HEK293T (cell line): ENCODE data around the gene CABP2.
"Not testable (repeated sequence)": the region's sequence is repeated elsewhere in the genome, so short reads cannot be mapped to it uniquely, and the experiment has no call there.

Experiments used
- CTCF ChIA-PET: fragments of 350-600 bp; formaldehyde crosslinking; extraction: SDS; loops from one replicate; lab custom pipeline; 2021; ENCODE audit warnings: antibody characterized with exemption, inconsistent platforms; lab: Yijun Ruan, JAX
- POLR2A ChIA-PET: fragments of 350-600 bp; formaldehyde crosslinking; extraction: SDS; loops from one replicate; lab custom pipeline; 2020; ENCODE audit warnings: antibody characterized with exemption, inconsistent platforms; lab: Yijun Ruan, JAX
- DNase-seq: peaks from one replicate; pipeline ENCODE4 v3.0.0; 2012; ENCODE audit warnings: mixed read lengths; ENCODE audit errors: extremely low spot score
- ARNT ChIP-seq: fragments of 450-650 bp; IDR thresholded peaks from 2 replicates; pipeline ENCODE4 v1.6.1; 2017; ENCODE audit warnings: mild to moderate bottlenecking
- BHLHE40 ChIP-seq: fragments of 450-650 bp; IDR thresholded peaks from 2 replicates; pipeline ENCODE4 v1.6.1; 2016; ENCODE audit warnings: mild to moderate bottlenecking, moderate library complexity, borderline replicate concordance
- CTBP1 ChIP-seq: fragments of 450-650 bp; IDR thresholded peaks from 2 replicates; pipeline ENCODE4 v1.6.1; 2016; ENCODE audit warnings: borderline replicate concordance
- FOXA1 ChIP-seq: fragments of 450-650 bp; IDR thresholded peaks from 2 replicates; pipeline ENCODE4 v1.6.1; 2016; ENCODE audit warnings: mild to moderate bottlenecking
- FOXK2 ChIP-seq: fragments of 450-650 bp; IDR thresholded peaks from 2 replicates; pipeline ENCODE4 v1.6.1; 2016; ENCODE audit warnings: mild to moderate bottlenecking
- FOXM1 ChIP-seq: fragments of 450-650 bp; IDR thresholded peaks from 2 replicates; pipeline ENCODE4 v1.6.1; 2017; ENCODE audit warnings: mild to moderate bottlenecking, borderline replicate concordance
- HDGF ChIP-seq: fragments of 450-650 bp; IDR thresholded peaks from 2 replicates; pipeline ENCODE4 v1.6.1; 2017; ENCODE audit warnings: antibody characterized with exemption, borderline replicate concordance
- L3MBTL2 ChIP-seq: fragments of 450-650 bp; conservative IDR thresholded peaks from 2 replicates; pipeline ENCODE4 v1.6.1; 2016; ENCODE audit warnings: mild to moderate bottlenecking
- LEF1 ChIP-seq: fragments of 450-650 bp; IDR thresholded peaks from 2 replicates; pipeline ENCODE4 v1.6.1; 2017; ENCODE audit warnings: mild to moderate bottlenecking, borderline replicate concordance
- NFRKB ChIP-seq: fragments of 450-650 bp; IDR thresholded peaks from 2 replicates; pipeline ENCODE4 v1.6.1; 2016; ENCODE audit warnings: mild to moderate bottlenecking, moderate library complexity
- SP1 ChIP-seq: fragments of 450-650 bp; IDR thresholded peaks from 2 replicates; pipeline ENCODE4 v1.6.1; 2017
- SUZ12 ChIP-seq: fragments of 450-650 bp; IDR thresholded peaks from 2 replicates; pipeline ENCODE4 v1.6.1; 2016; ENCODE audit warnings: mild to moderate bottlenecking
- TARDBP ChIP-seq: fragments of 450-650 bp; IDR thresholded peaks from 2 replicates; pipeline ENCODE4 v1.6.1; 2016
- ZNF384 ChIP-seq: fragments of 450-650 bp; IDR thresholded peaks from 2 replicates; pipeline ENCODE4 v1.6.1; 2016
- TF ChIP-seq, protein P1 (sequence below): fragments of 450-650 bp; IDR thresholded peaks from 2 replicates; pipeline ENCODE4 v1.6.1; 2016

Gene CABP2

DNA sequence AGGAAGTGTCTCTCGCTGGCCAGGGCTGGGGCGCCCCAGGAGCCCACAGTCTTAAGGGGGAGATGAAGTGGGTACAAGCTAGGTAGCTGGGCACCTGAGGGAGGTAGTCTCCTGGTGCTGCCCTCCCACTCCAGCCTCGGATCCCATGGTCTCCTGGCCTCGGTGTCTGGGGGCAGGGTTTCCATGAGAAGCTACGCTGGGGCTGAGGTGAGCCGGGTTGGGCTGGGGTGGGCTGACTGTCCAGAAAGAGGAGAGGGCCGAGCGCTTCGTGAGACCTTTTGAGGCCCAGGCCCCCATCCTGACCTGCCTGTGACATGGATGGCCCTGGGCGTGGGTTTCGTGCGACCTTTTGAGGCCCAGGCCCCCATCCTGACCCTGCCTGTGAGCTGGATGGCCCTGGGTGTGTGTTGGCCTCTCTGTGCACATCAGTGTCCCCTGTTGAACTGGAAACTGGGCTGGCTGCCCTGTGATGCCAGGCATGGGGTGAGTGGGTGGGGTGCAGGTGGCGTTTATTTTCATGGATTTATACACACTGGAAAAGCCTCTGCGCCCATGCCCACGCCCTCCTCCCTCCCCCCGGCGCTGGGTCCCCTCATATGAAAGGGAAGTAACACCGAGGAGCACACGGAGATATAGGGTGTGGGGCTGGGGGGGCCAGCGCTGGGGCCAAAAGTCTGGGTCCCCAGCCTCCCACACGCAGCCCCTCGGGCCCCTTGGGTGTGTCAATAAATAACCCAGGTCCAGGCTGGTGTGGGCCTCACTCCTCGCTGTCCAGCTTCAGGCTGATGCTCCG lies 31.8 kb downstream of the CABP2 start:
- POLR2A ChIA-PET = interaction anchor here (1.1 to 2.6 kb wide), 4 partner anchors 9 to 90 kb away, joined by 3 to 10 read pairs (median 3); partner anchors contain the start of genes AIP, PPP1CA and RPS6KB2
- DNase-seq = no peak
- CTCF ChIA-PET = interaction anchor here (0.6 kb wide), 1 partner anchor 70 kb away, joined by 3 read pairs; no protein-coding TSS in a partner anchor
- no peak for TF ChIP-seq HDGF
- TF ChIP-seq LEF1 = no peak
- TF ChIP-seq FOXM1 = no peak

DNA sequence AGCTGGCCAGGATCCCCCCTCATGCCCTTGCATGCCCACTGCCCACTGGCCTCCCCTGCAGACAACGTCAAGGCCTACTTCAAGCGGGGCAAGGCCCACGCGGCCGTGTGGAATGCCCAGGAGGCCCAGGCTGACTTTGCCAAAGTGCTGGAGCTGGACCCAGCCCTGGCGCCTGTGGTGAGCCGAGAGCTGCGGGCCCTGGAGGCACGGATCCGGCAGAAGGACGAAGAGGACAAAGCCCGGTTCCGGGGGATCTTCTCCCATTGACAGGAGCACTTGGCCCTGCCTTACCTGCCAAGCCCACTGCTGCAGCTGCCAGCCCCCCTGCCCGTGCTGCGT lies 32.5 kb downstream of the CABP2 start:
- CTCF ChIA-PET = interaction anchor here (0.6 kb wide), 1 partner anchor 70 kb away, joined by 3 read pairs; no protein-coding TSS in a partner anchor
- no peak for DNase-seq
- POLR2A ChIA-PET = interaction anchor here (1.4 to 2.6 kb wide), 3 partner anchors 8 to 89 kb away, joined by 3 to 10 read pairs (median 3); partner anchors contain the start of genes AIP, PPP1CA and RPS6KB2
- TF ChIP-seq NFRKB = no peak
- TF ChIP-seq FOXA1 = no peak
- TF ChIP-seq CTBP1 = no peak
- no peak for TF ChIP-seq L3MBTL2
- no peak for TF ChIP-seq SP1
- no peak for TF ChIP-seq FOXK2
- no peak for TF ChIP-seq TARDBP
- TF ChIP-seq SUZ12 = no peak
- no peak for TF ChIP-seq LEF1
- TF ChIP-seq, protein P1, sequence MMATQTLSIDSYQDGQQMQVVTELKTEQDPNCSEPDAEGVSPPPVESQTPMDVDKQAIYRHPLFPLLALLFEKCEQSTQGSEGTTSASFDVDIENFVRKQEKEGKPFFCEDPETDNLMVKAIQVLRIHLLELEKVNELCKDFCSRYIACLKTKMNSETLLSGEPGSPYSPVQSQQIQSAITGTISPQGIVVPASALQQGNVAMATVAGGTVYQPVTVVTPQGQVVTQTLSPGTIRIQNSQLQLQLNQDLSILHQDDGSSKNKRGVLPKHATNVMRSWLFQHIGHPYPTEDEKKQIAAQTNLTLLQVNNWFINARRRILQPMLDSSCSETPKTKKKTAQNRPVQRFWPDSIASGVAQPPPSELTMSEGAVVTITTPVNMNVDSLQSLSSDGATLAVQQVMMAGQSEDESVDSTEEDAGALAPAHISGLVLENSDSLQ = no peak
- TF ChIP-seq HDGF = no peak
- no peak for TF ChIP-seq ZNF384
- TF ChIP-seq ARNT = no peak

DNA sequence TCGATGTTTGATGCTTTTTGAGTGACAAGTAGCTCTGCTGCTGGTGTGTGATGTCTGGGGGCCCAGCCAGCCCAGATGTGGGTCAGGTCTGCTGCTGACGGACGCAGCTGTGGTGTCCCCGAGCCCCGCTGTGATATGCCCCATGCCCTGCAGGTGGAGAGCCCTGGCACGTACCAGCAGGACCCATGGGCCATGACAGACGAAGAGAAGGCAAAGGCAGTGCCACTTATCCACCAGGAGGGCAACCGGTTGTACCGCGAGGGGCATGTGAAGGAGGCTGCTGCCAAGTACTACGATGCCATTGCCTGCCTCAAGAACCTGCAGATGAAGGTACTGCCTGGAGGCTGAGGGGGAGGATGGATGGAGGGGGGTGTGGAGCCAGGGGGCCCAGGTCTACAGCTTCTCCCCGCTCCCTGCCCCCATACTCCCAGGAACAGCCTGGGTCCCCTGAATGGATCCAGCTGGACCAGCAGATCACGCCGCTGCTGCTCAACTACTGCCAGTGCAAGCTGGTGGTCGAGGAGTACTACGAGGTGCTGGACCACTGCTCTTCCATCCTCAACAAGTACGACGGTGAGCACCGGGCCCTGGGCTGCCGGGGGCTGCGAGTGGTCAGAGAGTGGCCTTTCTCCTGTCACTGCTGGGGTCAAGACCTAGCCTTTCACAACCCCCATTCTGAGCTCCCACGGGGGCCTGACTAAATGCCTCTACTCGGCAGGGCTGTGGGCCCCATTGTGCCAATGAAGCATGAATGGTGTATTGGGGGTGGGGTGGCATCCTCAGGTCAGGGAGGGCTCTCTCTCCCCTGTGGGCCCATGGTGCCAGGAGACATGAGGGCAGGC lies 33.1 kb downstream of the CABP2 start:
- ChIA-PET POLR2A (interaction anchor here (1.4 to 2.6 kb wide), 3 partner anchors 7 to 88 kb away, joined by 3 to 10 read pairs (median 3); partner anchors contain the start of genes AIP, PPP1CA and RPS6KB2), CTCF (no interaction called here)
- TF ChIP-seq FOXK2 (no peak), ARNT (no peak), ZNF384 (no peak), LEF1 (no peak), L3MBTL2 (no peak), FOXM1 (no peak), CTBP1 (no peak), SUZ12 (no peak), TARDBP (no peak), BHLHE40 (no peak), FOXA1 (no peak), HDGF (no peak)
- TF ChIP-seq, protein P1 = no peak
- DNase-seq = no peak

DNA sequence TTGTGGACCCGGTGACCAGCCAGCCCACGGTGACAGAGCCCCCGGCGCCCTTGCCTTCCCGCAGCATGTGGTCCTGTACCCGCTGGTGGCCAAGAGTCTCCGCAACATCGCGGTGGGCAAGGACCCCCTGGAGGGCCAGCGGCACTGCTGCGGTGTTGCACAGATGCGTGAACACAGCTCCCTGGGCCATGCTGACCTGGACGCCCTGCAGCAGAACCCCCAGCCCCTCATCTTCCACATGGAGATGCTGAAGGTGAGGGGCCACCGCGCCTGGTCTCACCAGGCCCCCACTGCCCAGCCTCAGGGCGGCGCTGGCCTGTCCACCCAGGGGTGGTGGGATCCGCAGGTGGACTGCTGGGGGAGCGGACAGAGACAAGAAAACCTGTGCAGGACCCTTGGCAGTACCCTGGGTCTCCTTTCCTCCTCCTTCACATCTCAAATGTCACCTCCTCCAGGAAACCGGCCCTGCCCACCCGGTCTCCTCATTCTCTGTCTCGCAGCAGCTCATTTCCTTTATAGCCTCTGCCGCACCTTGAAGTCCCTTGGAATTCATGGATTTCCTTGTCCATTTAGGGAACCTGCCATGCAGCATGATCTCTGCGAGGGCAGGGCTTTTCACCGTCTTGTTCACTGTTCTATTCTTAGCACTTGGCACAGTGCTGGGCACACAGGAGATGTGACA lies 33.9 kb downstream of the CABP2 start:
- POLR2A ChIA-PET = no interaction called here
- CTCF ChIA-PET = no interaction called here
- TF ChIP-seq FOXK2 (no peak), HDGF (no peak), FOXM1 (no peak), BHLHE40 (no peak), CTBP1 (no peak), FOXA1 (no peak), L3MBTL2 (no peak), TARDBP (no peak), SUZ12 (no peak), ARNT (no peak), ZNF384 (no peak), LEF1 (no peak), SP1 (no peak)
- TF ChIP-seq, protein P1 = no peak
- no peak for DNase-seq

DNA sequence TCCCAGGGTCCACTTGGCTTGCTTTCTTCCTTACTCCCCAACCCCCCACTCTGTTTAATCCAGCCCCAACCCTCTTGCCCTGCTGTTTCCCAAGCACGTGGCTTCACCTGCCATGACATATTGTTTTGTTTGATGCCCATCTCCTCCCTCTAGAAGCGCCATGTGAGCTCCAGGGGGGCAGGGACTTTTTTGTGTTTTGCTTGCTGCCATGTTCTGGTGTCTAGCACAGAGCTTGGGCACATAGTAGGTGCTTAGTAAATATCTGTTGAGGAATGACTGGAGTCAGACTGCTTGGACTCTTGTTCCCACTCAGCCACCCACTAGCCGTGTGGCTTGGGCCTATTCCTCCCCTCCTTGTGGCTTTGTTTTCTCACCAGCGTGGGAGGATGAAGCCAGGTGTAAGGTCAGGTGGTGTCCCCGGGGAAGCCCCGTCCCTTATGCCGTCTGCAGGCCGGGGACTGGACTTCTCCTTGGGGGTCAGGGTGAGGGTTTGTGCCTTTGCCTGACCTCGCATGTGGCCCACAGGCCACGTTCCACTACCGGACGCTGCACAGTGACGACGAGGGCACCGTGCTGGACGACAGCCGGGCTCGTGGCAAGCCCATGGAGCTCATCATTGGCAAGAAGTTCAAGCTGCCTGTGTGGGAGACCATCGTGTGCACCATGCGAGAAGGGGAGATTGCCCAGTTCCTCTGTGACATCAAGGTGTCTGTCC lies 36.6 kb downstream of the CABP2 start:
- TF ChIP-seq FOXM1 (no peak), NFRKB (no peak), LEF1 (no peak), TARDBP (no peak), SUZ12 (no peak)
- TF ChIP-seq, protein P1 = no peak
- ChIA-PET POLR2A (no interaction called here), CTCF (no interaction called here)
- no peak for DNase-seq

DNA sequence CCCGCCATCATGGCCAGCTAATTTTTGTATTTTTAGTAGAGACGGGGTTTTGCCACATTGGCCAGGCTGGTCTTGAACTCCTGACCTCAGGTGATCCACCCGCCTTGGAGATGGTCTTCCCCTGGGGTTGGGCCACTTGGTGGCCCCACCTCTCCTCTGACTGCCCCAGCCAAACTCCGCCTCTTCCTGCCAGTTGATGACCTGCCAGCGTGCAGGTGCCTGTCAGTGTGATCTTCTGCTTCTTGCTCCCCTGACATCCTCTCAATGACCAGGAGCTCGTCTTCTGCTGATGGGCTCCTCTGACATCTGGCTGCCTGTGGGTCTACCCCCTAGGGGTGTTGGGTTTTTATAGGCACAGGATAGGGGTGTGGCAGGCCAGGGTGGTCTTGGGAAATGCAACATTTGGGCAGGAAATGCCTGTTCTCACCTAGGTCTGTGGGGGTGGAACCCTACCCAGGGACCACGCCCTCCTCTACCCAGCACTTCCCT lies 37.3 kb downstream of the CABP2 start:
- POLR2A ChIA-PET, CTCF ChIA-PET, DNase-seq: not testable (repeated sequence)
